Sigmoid colon (tissue), 4 donors: Measurements from ENCODE around the gene HOXD11.

Source experiments
- CTCF ChIP-seq, 4 experiments: fragments of 450-650 bp in 3 of 4; fragments of 200-600 bp in 1 of 4; IDR thresholded peaks; one replicate each; pipeline ENCODE4 v1.5.1; 2016 to 2019; ENCODE audit warnings: antibody characterized with exemption in 4 of 4, mild to moderate bottlenecking in 3 of 4, moderate library complexity in 2 of 4
- POLR2A ChIP-seq, 2 donors: fragments of 450-650 bp; IDR thresholded peaks; one replicate each; pipeline ENCODE4 v1.6.1; 2016; ENCODE audit warnings: antibody characterized with exemption in 2 of 2, mild to moderate bottlenecking in 2 of 2, moderate library complexity in 2 of 2
- POLR2AphosphoS5 ChIP-seq, 4 donors: sonication (generic); formaldehyde crosslinking; IDR thresholded peaks; one replicate each; pipeline ENCODE4 v1.6.1; 2017; ENCODE audit warnings: antibody characterized with exemption in 4 of 4

- no peak for TF ChIP-seq POLR2AphosphoS5 (IDR thresholded peaks at IDR 0.05)
- TF ChIP-seq CTCF (IDR thresholded peaks at IDR 0.05) = no peak
- TF ChIP-seq POLR2A (IDR thresholded peaks at IDR 0.05) = no peak
Observed at GRCh38 chr2:176150584-176151441, 43.7 kb downstream of the HOXD11 start.
